HG03139 (cell line): ENCODE results near the gene TNFSF10.
"Not testable (repeated sequence)": the region's sequence is repeated elsewhere in the genome, so short reads cannot be mapped to it uniquely, and the experiment has no call there.

Experiments used
- ATAC-seq: cut with Tn5 transposase; IDR thresholded peaks from one replicate; pipeline ENCODE4 v1.9.1; 2021; ENCODE audit not compliant: unreplicated experiment

The TNFSF10 gene

DNA sequence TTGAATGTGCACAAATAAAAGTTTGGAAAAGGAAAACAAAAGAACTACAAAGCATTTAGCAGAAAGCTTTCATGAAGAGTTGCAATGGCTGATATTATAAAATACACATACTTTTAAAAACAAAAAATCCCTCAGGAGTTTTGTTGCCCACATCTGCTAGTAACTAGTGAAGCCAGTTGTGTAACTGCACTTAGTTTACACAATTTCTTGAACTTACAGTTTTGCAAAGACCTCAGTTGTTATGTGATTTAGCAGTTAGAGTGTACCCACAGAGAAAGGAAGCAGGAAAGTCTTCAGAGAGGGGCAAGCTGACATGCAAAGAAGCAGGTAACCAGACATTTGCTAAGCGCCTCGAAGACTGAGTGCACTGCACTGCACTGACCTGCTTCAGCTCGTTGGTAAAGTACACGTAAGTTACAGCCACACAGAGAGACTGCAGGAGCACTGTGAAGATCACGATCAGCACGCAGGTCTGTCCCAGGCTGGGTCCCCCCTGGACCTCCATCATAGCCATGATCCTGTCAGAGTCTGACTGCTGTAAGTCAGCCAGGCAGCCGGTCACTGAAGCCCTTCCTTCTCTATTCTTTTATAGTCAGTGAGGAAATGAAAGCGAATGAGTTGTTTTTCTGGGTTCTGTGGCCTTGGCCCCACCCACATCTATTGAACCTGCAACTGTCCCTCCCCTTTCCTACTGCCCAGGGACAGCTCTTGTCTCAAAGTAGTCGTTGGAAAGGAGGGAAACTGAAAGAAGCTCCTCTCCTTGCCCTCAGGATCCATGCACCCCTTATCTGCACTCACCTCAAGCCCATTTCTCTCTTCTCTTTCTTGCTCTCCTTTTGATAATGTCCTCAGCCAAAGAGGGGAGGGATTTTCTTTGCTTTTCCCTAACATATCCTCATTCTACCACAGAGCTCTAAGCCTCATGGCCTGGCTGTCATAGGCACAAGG, at the start of gene TNFSF10:
Gene TNFSF10 (minus strand): TSS at position 560 of the 948 bp plus-strand sequence. CDS start 46 bp downstream, at position 514.
- ATAC-seq = peak; percentile 84

DNA sequence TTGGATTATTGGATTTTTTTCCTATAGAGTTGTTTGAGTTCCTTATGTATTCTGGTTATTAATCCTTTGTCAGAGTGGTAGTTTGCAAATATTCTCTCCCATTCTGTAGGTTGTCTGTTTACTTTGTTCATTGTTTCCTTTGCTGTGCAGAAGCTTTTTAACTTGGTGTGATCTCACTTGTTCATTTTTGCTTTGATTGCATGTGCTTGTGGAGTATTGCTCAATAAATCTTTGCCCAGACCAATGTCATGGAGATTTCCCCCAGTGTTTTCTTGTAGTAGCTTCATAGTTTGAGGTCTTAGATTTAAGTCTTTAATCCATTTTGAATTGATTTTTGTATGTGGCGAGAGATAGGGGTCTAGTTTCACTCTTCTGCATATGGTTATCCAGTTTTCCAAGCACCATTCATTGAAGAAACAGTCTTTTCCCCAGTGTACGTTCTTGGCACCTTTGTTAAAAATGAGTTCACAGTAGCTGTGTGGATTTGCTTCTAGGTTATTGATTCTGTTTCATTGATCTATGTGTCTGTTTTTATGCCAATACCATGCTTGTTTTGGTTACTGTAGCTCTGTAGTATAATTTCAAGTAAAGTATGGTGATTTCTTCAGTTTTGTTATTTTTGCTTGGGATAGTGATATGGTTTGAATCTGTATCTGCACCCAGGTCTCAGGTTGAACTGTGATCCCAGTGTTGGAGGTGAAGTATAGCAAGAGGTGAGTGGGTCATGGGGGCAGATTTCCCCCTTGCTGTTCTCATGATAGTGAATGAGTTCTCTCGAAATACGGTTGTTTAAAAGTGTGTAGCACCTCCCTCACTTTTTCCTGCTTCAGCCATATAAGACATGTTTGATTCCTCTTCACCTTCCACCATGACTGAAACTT, 46.1 kb upstream of the TNFSF10 start:
- ATAC-seq = no peak

GRCh38 chr3:172568701-172569100, 45.5 kb upstream of the TNFSF10 start:
- no peak for ATAC-seq

- ATAC-seq = not testable (repeated sequence)
Measured at GRCh38 chr3:172566785-172567184, 43.6 kb upstream of the TNFSF10 start.

GRCh38 chr3:172564499-172564898, 41.3 kb upstream of the TNFSF10 start:
- ATAC-seq = no peak

- peak; percentile 47 for ATAC-seq
Measured at GRCh38 chr3:172562871-172563865, 39.9 kb upstream of the TNFSF10 start.

DNA sequence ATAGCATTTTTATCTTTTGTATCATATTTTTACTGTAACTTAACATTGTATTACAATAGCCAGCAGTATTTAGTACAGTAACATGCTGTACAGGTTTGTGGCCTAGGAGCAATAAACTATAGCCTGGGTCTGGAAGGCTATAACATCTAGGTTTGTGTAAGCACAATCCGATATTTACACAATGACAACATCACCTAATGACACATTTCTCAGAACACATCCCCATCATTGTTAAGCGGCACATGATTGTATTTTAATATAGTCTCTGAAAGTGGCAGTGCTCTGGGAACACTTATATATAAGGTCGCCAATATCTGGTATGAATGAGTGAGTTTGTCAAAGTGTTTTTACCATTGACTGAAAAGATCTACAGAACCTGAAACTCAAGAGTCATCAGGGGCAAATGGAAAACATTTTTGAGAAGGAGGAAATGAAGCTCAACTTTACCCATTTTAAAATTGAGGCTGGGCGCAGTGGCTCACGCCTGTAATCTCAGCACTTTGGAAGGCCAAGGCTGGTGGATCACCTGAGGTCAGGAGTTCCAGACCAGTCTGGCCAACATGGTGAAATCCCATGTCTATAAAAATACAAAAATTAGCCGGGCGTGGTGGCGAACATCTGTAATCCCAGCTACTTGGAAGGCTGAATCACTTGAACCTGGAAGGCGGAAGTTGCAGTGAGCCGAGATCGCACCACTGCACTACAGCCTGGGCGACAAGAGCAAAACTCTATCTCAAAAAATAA, 38.8 kb upstream of the TNFSF10 start:
- no peak for ATAC-seq

DNA sequence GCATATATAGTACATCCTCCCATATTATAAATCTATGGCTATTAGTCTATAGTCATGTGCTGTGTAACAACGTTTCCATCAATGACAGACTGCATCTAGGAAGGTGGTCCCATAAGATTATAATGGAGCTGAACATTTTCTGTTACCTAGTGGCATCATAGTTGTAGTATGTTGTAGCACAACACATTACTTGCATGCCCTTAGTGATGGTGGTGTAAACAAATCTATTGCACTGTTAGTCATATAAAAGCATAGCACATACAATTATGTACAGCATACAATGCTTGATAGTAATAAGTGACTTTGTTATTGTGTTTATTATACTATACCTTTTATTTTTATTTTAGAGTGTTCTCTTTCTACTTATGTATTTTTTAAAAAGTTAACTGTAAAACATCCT, 37.4 kb upstream of the TNFSF10 start:
- no peak for ATAC-seq

- no peak for ATAC-seq
Measured at GRCh38 chr3:172560026-172560425, 36.8 kb upstream of the TNFSF10 start.

DNA sequence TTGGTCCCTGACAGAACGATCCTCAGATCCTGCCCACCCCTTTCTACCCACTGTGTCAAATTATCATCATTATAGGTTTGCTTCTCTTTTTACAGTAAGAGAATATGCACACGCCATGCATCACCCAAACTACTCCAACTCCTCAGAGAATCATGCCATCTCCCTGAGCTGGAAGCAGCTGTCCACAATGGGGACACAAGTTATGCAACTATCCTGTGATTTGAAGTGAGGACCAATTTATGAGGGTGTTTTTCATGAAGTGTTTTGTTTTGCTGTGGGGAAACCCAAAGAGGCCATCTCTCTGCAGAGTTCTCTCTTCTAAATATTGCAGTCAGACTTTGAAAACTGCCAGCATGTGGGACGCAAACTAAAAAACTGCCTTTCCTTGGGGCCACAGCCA, 35.8 kb upstream of the TNFSF10 start:
- ATAC-seq = no peak

GRCh38 chr3:172557515-172558220, 34.4 kb upstream of the TNFSF10 start:
- ATAC-seq = no peak

DNA sequence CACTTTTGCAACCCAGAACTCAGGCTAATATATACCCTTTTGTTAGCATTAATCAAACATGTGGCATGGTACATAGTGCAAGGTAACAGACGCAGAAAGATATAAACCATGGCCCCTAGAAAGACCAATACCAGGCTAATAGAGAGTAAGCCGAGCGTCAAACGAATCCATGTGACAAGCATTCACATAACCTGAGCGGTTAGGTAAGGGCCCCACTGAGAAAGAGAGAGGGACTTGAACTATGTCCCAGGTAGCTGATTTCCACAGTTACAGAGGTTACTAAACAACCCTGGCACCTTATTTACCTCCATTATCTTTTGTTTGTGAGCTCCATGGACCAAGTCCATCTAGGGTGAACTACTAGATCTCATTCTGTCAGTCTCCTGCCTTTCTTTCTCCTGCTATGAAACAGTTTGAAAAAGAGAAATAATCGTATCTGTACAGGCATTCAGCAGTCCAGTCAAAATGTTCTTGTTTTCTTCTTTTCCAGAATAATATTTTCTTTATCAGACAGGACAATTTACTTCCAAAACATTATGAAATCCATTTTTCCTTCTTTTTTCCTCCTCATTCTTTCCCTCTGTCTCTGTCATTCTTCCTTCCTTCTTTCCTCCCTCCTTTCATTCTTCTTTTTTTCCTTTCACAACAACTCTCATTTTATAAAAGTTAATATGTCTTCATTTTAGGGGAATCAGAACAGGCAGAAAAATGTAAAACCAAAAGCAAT, 30.5 kb upstream of the TNFSF10 start:
- ATAC-seq = no peak

- no peak for ATAC-seq
Measured at GRCh38 chr3:172552607-172553006, 29.4 kb upstream of the TNFSF10 start.

GRCh38 chr3:172551874-172552273, 28.6 kb upstream of the TNFSF10 start:
- no peak for ATAC-seq

DNA sequence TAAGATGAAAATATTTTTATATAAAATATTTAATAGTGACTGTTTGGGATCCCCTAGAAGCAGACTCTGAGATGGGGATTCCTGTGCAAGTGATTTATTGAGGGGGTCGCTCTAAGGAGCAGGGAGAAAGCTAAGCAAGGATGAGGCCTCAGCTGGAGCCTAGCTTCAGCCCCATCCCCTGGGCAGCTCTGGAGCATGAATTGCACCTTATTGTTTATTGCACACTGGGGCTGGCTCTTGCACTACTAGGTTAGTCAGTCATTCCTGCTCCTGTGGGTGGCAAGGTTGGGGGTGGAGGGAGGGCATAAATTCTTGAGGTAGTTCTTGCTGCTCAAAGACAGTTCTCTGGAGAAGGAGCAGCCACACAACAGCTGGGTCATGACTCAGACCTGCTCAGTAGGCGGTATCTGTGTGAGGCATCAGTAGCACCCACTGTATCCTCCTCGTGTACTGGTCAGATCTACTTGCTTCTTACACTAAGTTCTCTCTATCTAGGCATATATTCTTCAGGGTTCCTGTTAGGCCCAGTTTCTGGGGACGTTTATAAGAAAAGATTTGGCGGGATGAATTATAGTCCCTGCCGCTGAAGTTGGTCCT, 27.2 kb upstream of the TNFSF10 start:
- ATAC-seq = peak; percentile 48

GRCh38 chr3:172549144-172549543, 25.9 kb upstream of the TNFSF10 start:
- no peak for ATAC-seq

DNA sequence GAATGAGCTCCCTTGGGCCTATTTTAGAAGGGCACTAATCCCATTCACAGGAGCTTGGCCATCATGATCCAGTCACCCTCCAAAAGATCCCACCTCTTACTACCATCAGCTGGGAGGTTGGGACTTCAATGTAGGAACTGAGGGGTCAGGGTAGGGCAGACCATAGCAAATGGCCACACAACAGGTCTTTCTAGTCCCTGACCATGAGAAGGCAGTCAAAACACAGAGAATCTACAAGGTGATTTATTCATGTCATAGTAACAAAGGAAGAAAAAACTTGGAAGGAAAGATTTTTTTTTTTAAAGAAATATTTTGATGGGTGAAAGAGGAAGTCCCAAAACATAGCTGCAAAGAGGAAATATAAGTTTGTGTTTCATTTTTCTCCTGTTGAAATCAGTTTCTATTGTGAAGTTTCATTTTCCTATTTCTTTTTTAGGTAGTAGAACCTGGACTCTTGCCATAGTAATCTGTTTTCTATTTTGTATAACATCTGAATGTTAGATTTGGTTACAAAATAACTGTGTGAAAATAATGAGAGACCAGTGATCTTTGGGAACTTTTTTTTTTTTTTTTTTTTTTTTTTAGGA, 23.5 kb upstream of the TNFSF10 start:
- ATAC-seq = peak; percentile 45

- no peak for ATAC-seq
Measured at GRCh38 chr3:172546105-172546504, 22.9 kb upstream of the TNFSF10 start.
